SK-N-SH treated with all-trans-retinoic acid at 6 μM for 48 hours (cell line): ENCODE measurements around the gene ASPDH.

Experiments
- BACH2 ChIP-seq: fragments of 250-450 bp; sonication (Bioruptor Pico); IDR thresholded peaks from 2 replicates; pipeline ENCODE4 v1.9.0; 2021; ENCODE audit warnings: mild to moderate bottlenecking, borderline replicate concordance
- CSDC2 ChIP-seq: fragments of 250-450 bp; sonication (Bioruptor Pico); IDR thresholded peaks from 2 replicates; pipeline ENCODE4 v1.5.0; 2020; ENCODE audit warnings: mild to moderate bottlenecking, moderate library complexity
- ZC3H10 ChIP-seq: fragments of 250-450 bp; sonication (Bioruptor Pico); IDR thresholded peaks from 2 replicates; pipeline ENCODE4 v1.5.1; 2021; ENCODE audit warnings: mild to moderate bottlenecking, moderate library complexity
- ZFP3 ChIP-seq: fragments of 250-450 bp; sonication (Bioruptor Pico); IDR thresholded peaks from 2 replicates; pipeline ENCODE4 v1.5.0; 2020; ENCODE audit warnings: mild to moderate bottlenecking, moderate library complexity
- ZFP30 ChIP-seq: fragments of 450-650 bp; formaldehyde crosslinking; IDR thresholded peaks from 2 replicates; pipeline ENCODE4 v1.5.0; 2022; ENCODE audit warnings: mild to moderate bottlenecking, moderate library complexity
- TF ChIP-seq, protein P1 (sequence below): fragments of 250-450 bp; sonication (Bioruptor Pico); IDR thresholded peaks from 2 replicates; pipeline ENCODE4 v1.5.1; 2020; ENCODE audit warnings: low read depth, mild to moderate bottlenecking, moderate library complexity
- TF ChIP-seq, protein P2 (sequence below): fragments of 250-450 bp; sonication (Bioruptor Pico); IDR thresholded peaks from 2 replicates; pipeline ENCODE4 v1.8.0; 2020; ENCODE audit warnings: mild to moderate bottlenecking, moderate library complexity, borderline replicate concordance

DNA sequence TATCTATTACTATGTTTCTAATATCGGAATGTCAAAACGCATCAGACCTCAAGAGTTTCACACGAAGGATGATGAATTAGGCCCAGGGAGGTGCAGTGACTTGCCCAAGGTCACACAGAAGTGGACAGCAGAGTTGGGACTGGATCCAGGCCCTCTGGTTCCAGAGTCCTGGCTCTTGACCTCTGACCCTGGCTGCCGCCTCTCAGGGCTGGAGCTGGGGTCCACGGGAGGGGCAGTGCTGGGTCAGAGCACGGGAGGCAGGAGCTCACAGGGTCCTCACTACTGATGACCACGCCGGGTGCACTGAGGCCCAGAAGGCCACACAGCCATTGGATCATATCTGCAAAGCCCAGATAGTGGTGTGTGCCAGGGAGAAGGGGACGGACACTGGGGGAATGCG lies 9.2 kb upstream of the ASPDH start:
- no peak for TF ChIP-seq CSDC2 (CRISPR knock-in tag)
- TF ChIP-seq, protein P1, sequence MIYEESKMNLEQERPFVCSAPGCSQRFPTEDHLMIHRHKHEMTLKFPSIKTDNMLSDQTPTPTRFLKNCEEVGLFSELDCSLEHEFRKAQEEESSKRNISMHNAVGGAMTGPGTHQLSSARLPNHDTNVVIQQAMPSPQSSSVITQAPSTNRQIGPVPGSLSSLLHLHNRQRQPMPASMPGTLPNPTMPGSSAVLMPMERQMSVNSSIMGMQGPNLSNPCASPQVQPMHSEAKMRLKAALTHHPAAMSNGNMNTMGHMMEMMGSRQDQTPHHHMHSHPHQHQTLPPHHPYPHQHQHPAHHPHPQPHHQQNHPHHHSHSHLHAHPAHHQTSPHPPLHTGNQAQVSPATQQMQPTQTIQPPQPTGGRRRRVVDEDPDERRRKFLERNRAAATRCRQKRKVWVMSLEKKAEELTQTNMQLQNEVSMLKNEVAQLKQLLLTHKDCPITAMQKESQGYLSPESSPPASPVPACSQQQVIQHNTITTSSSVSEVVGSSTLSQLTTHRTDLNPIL (CRISPR knock-in tag) = no peak
- TF ChIP-seq, protein P2, sequence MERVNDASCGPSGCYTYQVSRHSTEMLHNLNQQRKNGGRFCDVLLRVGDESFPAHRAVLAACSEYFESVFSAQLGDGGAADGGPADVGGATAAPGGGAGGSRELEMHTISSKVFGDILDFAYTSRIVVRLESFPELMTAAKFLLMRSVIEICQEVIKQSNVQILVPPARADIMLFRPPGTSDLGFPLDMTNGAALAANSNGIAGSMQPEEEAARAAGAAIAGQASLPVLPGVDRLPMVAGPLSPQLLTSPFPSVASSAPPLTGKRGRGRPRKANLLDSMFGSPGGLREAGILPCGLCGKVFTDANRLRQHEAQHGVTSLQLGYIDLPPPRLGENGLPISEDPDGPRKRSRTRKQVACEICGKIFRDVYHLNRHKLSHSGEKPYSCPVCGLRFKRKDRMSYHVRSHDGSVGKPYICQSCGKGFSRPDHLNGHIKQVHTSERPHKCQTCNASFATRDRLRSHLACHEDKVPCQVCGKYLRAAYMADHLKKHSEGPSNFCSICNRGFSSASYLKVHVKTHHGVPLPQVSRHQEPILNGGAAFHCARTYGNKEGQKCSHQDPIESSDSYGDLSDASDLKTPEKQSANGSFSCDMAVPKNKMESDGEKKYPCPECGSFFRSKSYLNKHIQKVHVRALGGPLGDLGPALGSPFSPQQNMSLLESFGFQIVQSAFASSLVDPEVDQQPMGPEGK (CRISPR knock-in tag) = no peak
- no peak for TF ChIP-seq BACH2 (CRISPR knock-in tag)
- TF ChIP-seq ZFP3 = no peak
- no peak for TF ChIP-seq ZC3H10
- no peak for TF ChIP-seq ZFP30
